Heart right ventricle (tissue), 16 donors: Measurements from ENCODE around the gene SLAMF9. TPM values are rescaled to one million over a fixed set of nuclear protein-coding genes. Genes with fewer than 3 reads are reported as not detected.

ENCODE experiments used
- ATAC-seq, 8 donors: fragments of 200-7000 bp; cut with Tn5 transposase; one replicate each; pipeline ENCODE4 v1.9.1; 2020; ENCODE audit warnings: mild to moderate bottlenecking in 8 of 8, moderate library complexity in 8 of 8, moderate number of reproducible peaks in 1 of 8
- DNase-seq, 2 donors: peaks; one replicate each; pipeline ENCODE4 v3.0.0-alpha.2; 2020
- H3K27ac ChIP-seq, 10 donors: fragments of 200-600 bp; sonication (generic) in 2 of 10; one replicate each; pipeline versions ENCODE4 v1.5.0 to v1.8.0; 2020 to 2022; ENCODE audit warnings: mild to moderate bottlenecking in 3 of 10
- H3K27me3 ChIP-seq, 7 donors: fragments of 200-600 bp; one replicate each; pipeline ENCODE4 v1.8.0; 2021 to 2022; ENCODE audit warnings: mild to moderate bottlenecking in 2 of 7
- H3K36me3 ChIP-seq, 9 donors: fragments of 200-600 bp; sonication (generic) in 1 of 9; one replicate each; pipeline versions ENCODE4 v1.5.0 to v1.8.0; 2020 to 2022; ENCODE audit warnings: mild to moderate bottlenecking in 2 of 9
- H3K4me1 ChIP-seq, 9 donors: fragments of 200-600 bp; sonication (generic) in 1 of 9; one replicate each; pipeline versions ENCODE4 v1.5.0 to v1.8.0; 2020 to 2022; ENCODE audit warnings: mild to moderate bottlenecking in 4 of 9
- H3K4me3 ChIP-seq, 10 donors: fragments of 200-600 bp; sonication (generic) in 2 of 10; one replicate each; pipeline versions ENCODE4 v1.5.0 to v1.8.0; 2020 to 2022; ENCODE audit warnings: mild to moderate bottlenecking in 7 of 10, moderate library complexity in 2 of 10
- H3K9me3 ChIP-seq, 11 donors: fragments of 200-600 bp in 10 of 11; sonication (generic) in 2 of 11; one replicate each; pipeline versions ENCODE4 v1.5.0 to v1.8.0; 2013 to 2022; ENCODE audit warnings: mild to moderate bottlenecking in 2 of 11, control low read depth in 1 of 11, moderate library complexity in 1 of 11
- WGBS, 2 donors: extraction: QIAGEN DNeasy Blood & Tissue Kit; methylation state at CpG; one replicate each; pipeline ENCODE4 v1.1.7; 2013; ENCODE audit warnings: inconsistent platforms in 1 of 2; 5-methylcytosine and 5-hydroxymethylcytosine counted together
- intact Hi-C, 10 donors: fragments of 100-400 bp; cut with DNase I; formaldehyde crosslinking; loops; one replicate each; pipeline versions ENCODE4 v1.11.1 to v1.14.2; 2022
- polyA plus RNA-seq, 2 donors: library from polyadenylated mRNA; stranded (reverse); fragments of 200-250 nt; gene quantifications; one replicate each; pipeline ENCODE4 v1.2.3, GENCODE V29; 2013
- total RNA-seq, 10 donors: library from RNA; stranded (reverse); fragmentation: NEBNext Ultra II Directional in 3 of 10; extraction: Animal tissue kit (Norgen Biotek cat#: 25700) in 3 of 10; gene quantifications; one replicate each; pipeline versions ENCODE4 v1.2.1 to v1.2.4, GENCODE V29; 2021 to 2023
- TF ChIP-seq, protein P1 (sequence below), 9 donors: fragments of 200-600 bp; sonication (generic) in 2 of 9; IDR thresholded peaks; one replicate each; pipeline versions ENCODE4 v1.5.0 to v1.8.0; 2021 to 2022; ENCODE audit warnings: antibody characterized with exemption in 9 of 9, mild to moderate bottlenecking in 5 of 9, moderate library complexity in 1 of 9
- donor health status: Arrhythmogenic right ventricular cardiomyopathy.
- donor health status: ischemic (EF 13 %, LVEDD 7.1; RV severe dilation, severe dysfunction).
- donor health status: healthy with polysubstance abuse.
- donor health status: DM: no; HTN: yes; CAD: no.
- donor health status: DM: no; HTN: no; CAD: no.
- donor health status: ischemic (EF 25% LVEDD 6.9; RV normal size, moderate dysfunction).
- donor health status: ischemic (EF 25% LVEDD 5.7; RV mildly dilated, moderate dysfunction).
- donor health status: healthy.
- donor health status: DM: yes; HTN: yes; CAD: no.
- donor health status: Ischemic cardiomyopathy.
- donor health status: ischemic (EF 35%, LVEDD 5.7; RV mildly dilated, moderate dysfunction).
- donor health status: nonischemic (EF 11% LVEDD 7.7; RV severe dilation, severe dysfunction).
- donor health status: DM: yes; HTN: yes; CAD: no.
- donor health status: PGD.
- donor health status: ischemic (EF 29% LVEDD 5.4; RV normal size, mild dysfunction).
- donor health status: nonischemic (EF 23%, LVEDD 6.1; RV moderate dilation, normal function).

The SLAMF9 gene
- total and polyA plus RNA-seq, 12 donors, result 0.13 TPM; not detected in 11

DNA sequence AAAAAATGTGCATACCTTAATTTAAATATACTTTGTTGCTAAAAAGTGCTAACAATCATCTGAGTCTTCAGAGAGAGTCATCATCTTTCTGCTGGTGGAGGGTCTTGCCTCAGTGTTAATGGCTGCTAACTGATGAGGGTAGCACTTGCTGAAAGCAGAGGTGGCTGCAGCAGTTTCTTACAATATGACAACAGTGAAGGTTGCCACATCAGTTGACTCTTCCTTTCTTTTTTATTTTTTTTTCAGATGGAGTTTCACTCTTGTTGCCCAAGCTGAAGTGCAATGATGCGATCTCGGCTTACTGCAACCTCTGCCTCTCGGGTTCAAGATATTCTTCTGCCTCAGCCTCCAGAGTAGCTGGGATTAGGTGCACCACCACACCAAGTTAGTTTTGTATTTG is 51.5 kb downstream of the SLAMF9 start:
- 98 to 99% methylated on average over 3 of the region's 3 CpGs for WGBS, 2 donors
- ATAC-seq (no peak), DNase-seq (no peak)
- H3K27me3 ChIP-seq, result peaks cover 0 to 4% (median 0%) of the 10 kb centered on the region in 7 donors
- no peak overlapping the region for H3K4me3 ChIP-seq
- peaks cover 0 to 26% (median 13%) of the 10 kb centered on the region in 9 donors for H3K4me1 ChIP-seq
- no peak overlapping the region for H3K27ac ChIP-seq
- no peaks in the 10 kb centered on the region for H3K36me3 ChIP-seq
- intact Hi-C loops, result no loop called here
- TF ChIP-seq, protein P1, sequence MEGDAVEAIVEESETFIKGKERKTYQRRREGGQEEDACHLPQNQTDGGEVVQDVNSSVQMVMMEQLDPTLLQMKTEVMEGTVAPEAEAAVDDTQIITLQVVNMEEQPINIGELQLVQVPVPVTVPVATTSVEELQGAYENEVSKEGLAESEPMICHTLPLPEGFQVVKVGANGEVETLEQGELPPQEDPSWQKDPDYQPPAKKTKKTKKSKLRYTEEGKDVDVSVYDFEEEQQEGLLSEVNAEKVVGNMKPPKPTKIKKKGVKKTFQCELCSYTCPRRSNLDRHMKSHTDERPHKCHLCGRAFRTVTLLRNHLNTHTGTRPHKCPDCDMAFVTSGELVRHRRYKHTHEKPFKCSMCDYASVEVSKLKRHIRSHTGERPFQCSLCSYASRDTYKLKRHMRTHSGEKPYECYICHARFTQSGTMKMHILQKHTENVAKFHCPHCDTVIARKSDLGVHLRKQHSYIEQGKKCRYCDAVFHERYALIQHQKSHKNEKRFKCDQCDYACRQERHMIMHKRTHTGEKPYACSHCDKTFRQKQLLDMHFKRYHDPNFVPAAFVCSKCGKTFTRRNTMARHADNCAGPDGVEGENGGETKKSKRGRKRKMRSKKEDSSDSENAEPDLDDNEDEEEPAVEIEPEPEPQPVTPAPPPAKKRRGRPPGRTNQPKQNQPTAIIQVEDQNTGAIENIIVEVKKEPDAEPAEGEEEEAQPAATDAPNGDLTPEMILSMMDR (IDR thresholded peaks at IDR 0.05), result no peak
- peaks cover 0 to 14% (median 0%) of the 10 kb centered on the region in 11 donors for H3K9me3 ChIP-seq

Other genes starting within 250 kb of the SLAMF9 start
- under 1 TPM in 1 of 10 donors, not detected in 9; 0.61 TPM for gene CRP, start 239.6 kb downstream of the SLAMF9 start, total RNA-seq
- under 1 TPM in 1 of 2 donors, not detected in 1; 0.26 TPM for gene CRP, start 239.6 kb downstream of the SLAMF9 start, polyA plus RNA-seq
- 10 to 100 TPM in 5 of 10 donors, 1 to 10 TPM in 5; 7.0 to 22.8 (median 10.2) TPM for gene DUSP23, start 173.3 kb downstream of the SLAMF9 start, total RNA-seq
- gene DUSP23, start 173.3 kb downstream of the SLAMF9 start, polyA plus RNA-seq, result 10 to 100 TPM; 43.5 to 80.8 TPM
- gene FCRL6, start 151.9 kb downstream of the SLAMF9 start, total RNA-seq, result 1 to 10 TPM in 1 of 10 donors, under 1 TPM in 1, not detected in 8; 0.87 to 3.0 TPM
- gene FCRL6, start 151.9 kb downstream of the SLAMF9 start, polyA plus RNA-seq, result under 1 TPM in 1 of 2 donors, not detected in 1; 0.12 TPM
- gene SLAMF8, start 127.4 kb downstream of the SLAMF9 start, total RNA-seq, result 10 to 100 TPM in 1 of 10 donors, 1 to 10 TPM in 4, under 1 TPM in 5; 0.30 to 24.4 (median 0.97) TPM
- gene SLAMF8, start 127.4 kb downstream of the SLAMF9 start, polyA plus RNA-seq, result 1 to 10 TPM in 1 of 2 donors, under 1 TPM in 1; 0.95 to 1.4 TPM
- not detected for gene VSIG8, start 91.6 kb downstream of the SLAMF9 start, total RNA-seq
- gene VSIG8, start 91.6 kb downstream of the SLAMF9 start, polyA plus RNA-seq, result under 1 TPM in 1 of 2 donors, not detected in 1; 0.44 TPM
- 1 to 10 TPM in 1 of 10 donors, under 1 TPM in 9; 0.17 to 1.5 (median 0.47) TPM for gene CFAP45, start 54.1 kb downstream of the SLAMF9 start, total RNA-seq
- 1 to 10 TPM in 1 of 2 donors, under 1 TPM in 1; 0.70 to 1.4 TPM for gene CFAP45, start 54.1 kb downstream of the SLAMF9 start, polyA plus RNA-seq
- 100 to 1,000 TPM in 4 of 10 donors, 10 to 100 TPM in 6; 65.9 to 228 (median 92.5) TPM for gene TAGLN2, start 28.7 kb downstream of the SLAMF9 start, total RNA-seq
- 100 to 1,000 TPM; 131 to 283 TPM for gene TAGLN2, start 28.7 kb downstream of the SLAMF9 start, polyA plus RNA-seq
- under 1 TPM in 3 of 10 donors, not detected in 7; 0.07 to 0.15 (median 0.08) TPM for gene IGSF9, start 8.6 kb downstream of the SLAMF9 start, total RNA-seq
- under 1 TPM; 0.03 to 0.15 TPM for gene IGSF9, start 8.6 kb downstream of the SLAMF9 start, polyA plus RNA-seq
- gene PIGM, start 77.8 kb upstream of the SLAMF9 start, total RNA-seq, result 1 to 10 TPM; 2.0 to 3.0 (median 2.5) TPM
- gene PIGM, start 77.8 kb upstream of the SLAMF9 start, polyA plus RNA-seq, result 1 to 10 TPM; 1.5 to 2.3 TPM
- 1 to 10 TPM in 1 of 10 donors, not detected in 9; 1.9 TPM for gene KCNJ10, start 115.9 kb upstream of the SLAMF9 start, total RNA-seq
- gene KCNJ10, start 115.9 kb upstream of the SLAMF9 start, polyA plus RNA-seq, result under 1 TPM in 1 of 2 donors, not detected in 1; 0.09 TPM
- gene KCNJ9, start 127.3 kb upstream of the SLAMF9 start, total RNA-seq, result under 1 TPM in 3 of 10 donors, not detected in 7; 0.06 to 0.09 (median 0.07) TPM
- under 1 TPM in 1 of 2 donors, not detected in 1; 0.01 TPM for gene KCNJ9, start 127.3 kb upstream of the SLAMF9 start, polyA plus RNA-seq
- 10 to 100 TPM; 17.0 to 42.2 (median 20.6) TPM for gene IGSF8, start 144.4 kb upstream of the SLAMF9 start, total RNA-seq
- 10 to 100 TPM; 13.4 to 27.1 TPM for gene IGSF8, start 144.4 kb upstream of the SLAMF9 start, polyA plus RNA-seq
- 100 to 1,000 TPM; 108 to 342 (median 207) TPM for gene ATP1A2, start 161.5 kb upstream of the SLAMF9 start, total RNA-seq
- 10 to 100 TPM; 14.2 to 83.8 TPM for gene ATP1A2, start 161.5 kb upstream of the SLAMF9 start, polyA plus RNA-seq
- 1 to 10 TPM in 1 of 10 donors, under 1 TPM in 4, not detected in 5; 0.14 to 1.5 (median 0.50) TPM for gene ATP1A4, start 197.4 kb upstream of the SLAMF9 start, total RNA-seq
- gene ATP1A4, start 197.4 kb upstream of the SLAMF9 start, polyA plus RNA-seq, result under 1 TPM; 0.04 to 0.29 TPM
- gene CASQ1, start 236.3 kb upstream of the SLAMF9 start, total RNA-seq, result 10 to 100 TPM; 17.5 to 68.9 (median 45.4) TPM
- gene CASQ1, start 236.3 kb upstream of the SLAMF9 start, polyA plus RNA-seq, result 10 to 100 TPM; 27.4 to 39.3 TPM